ENCODE data around the gene PTDSS2. TPM values are rescaled to one million over a fixed set of nuclear protein-coding genes. Genes with fewer than 3 reads are reported as not detected.
"Not testable (repeated sequence)": the region's sequence is repeated elsewhere in the genome, so short reads cannot be mapped to it uniquely, and the experiment has no call there.

The PTDSS2 gene
- total RNA-seq, 4 donors from 2014 or later: 21.0 to 42.7 (median 31.7) TPM

GRCh38 chr11:420054-420910 lies 29.8 kb upstream of the PTDSS2 start:
- Histone ChIP-seq H3K27ac (no peak overlapping the region), H3K9me3 (no peaks in the 10 kb centered on the region), H3K36me3 (peaks cover 0 to 12% (median 0%) of the 10 kb centered on the region in 3 donors), H3K27me3 (no peaks in the 10 kb centered on the region), H3K4me3 (no peak overlapping the region), H3K4me1 (peaks cover 1 to 21% (median 14%) of the 10 kb centered on the region in 4 donors)
- peak in 1 of 3 donors; percentile 46 for DNase-seq
- TF ChIP-seq CTCF (IDR thresholded peaks at IDR 0.05) (no peak), POLR2A (IDR thresholded peaks at IDR 0.05) (no peak)

GRCh38 chr11:420911-421321 lies 29.2 kb upstream of the PTDSS2 start:
- Histone ChIP-seq H3K9me3 (no peaks in the 10 kb centered on the region), H3K27me3 (no peaks in the 10 kb centered on the region), H3K4me1 (peaks cover 0 to 16% (median 8%) of the 10 kb centered on the region in 4 donors), H3K27ac (no peak overlapping the region), H3K36me3 (peaks cover 0 to 12% (median 0%) of the 10 kb centered on the region in 3 donors), H3K4me3 (no peak overlapping the region)
- no peak for TF ChIP-seq POLR2A (IDR thresholded peaks at IDR 0.05)
- no peak for TF ChIP-seq CTCF (IDR thresholded peaks at IDR 0.05)
- peak in 1 of 3 donors; percentile 46 for DNase-seq

- no peak for DNase-seq
- Histone ChIP-seq H3K27ac (no peak overlapping the region), H3K4me3 (no peak overlapping the region), H3K9me3 (no peaks in the 10 kb centered on the region), H3K4me1 (peaks cover 0 to 5% (median 2%) of the 10 kb centered on the region in 4 donors), H3K27me3 (no peaks in the 10 kb centered on the region), H3K36me3 (peaks cover 0 to 12% (median 0%) of the 10 kb centered on the region in 3 donors)
- TF ChIP-seq POLR2A (IDR thresholded peaks at IDR 0.05): no peak
- no peak for TF ChIP-seq CTCF (IDR thresholded peaks at IDR 0.05)
These were observed 27.8 kb upstream of the PTDSS2 start for GRCh38 chr11:422249-422656.

- Histone ChIP-seq H3K27me3 (no peaks in the 10 kb centered on the region), H3K4me3 (no peak overlapping the region), H3K36me3 (peaks cover 0 to 20% (median 0%) of the 10 kb centered on the region in 3 donors), H3K27ac (no peak overlapping the region), H3K4me1 (no peaks in the 10 kb centered on the region), H3K9me3 (no peaks in the 10 kb centered on the region)
- DNase-seq: no peak
- TF ChIP-seq POLR2A (IDR thresholded peaks at IDR 0.05): no peak
- no peak for TF ChIP-seq CTCF (IDR thresholded peaks at IDR 0.05)
These were observed 25.8 kb upstream of the PTDSS2 start for GRCh38 chr11:424232-424631.

GRCh38 chr11:424766-425165 lies 25.3 kb upstream of the PTDSS2 start:
- H3K36me3 ChIP-seq: peaks cover 0 to 20% (median 0%) of the 10 kb centered on the region in 3 donors

GRCh38 chr11:425301-425700 lies 24.8 kb upstream of the PTDSS2 start:
- no peak for DNase-seq
- Histone ChIP-seq H3K27ac (no peak overlapping the region), H3K4me3 (no peak overlapping the region), H3K9me3 (no peaks in the 10 kb centered on the region), H3K36me3 (peaks cover 0 to 16% (median 0%) of the 10 kb centered on the region in 3 donors), H3K4me1 (no peaks in the 10 kb centered on the region), H3K27me3 (no peaks in the 10 kb centered on the region)
- no peak for TF ChIP-seq POLR2A (IDR thresholded peaks at IDR 0.05)

More at GRCh38 chr11:424766-425165, 25.3 kb upstream of the PTDSS2 start:
- H3K9me3 ChIP-seq, H3K27ac ChIP-seq, H3K27me3 ChIP-seq, DNase-seq, H3K4me3 ChIP-seq, H3K4me1 ChIP-seq: not testable (repeated sequence)

All from Peyer's patch (tissue), 4 donors.